ENCODE results near the gene IRF2.

DNA sequence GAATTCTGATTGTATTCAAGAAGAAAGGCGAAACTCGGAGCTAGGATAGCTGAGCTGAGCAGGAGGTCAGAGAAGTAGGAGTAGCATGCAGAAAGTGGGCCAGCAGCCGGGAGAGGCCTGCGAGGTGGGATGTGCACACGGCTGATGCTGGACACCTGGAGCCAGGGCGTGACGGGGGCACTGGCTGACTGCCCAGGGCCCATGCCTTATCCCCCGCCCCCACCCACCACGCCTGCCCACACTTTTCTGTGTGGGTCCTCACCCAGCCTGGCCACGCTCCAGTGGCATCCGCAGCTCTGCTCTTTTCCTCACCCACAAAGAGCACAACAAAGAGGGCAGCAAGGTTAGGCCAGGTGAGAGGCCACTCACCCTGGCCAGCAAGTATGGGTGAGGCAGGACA is 30.0 kb upstream of the IRF2 start:
- TF ChIP-seq CTCF (optimal IDR thresholded peaks at IDR 0.05 in 1 of 3, IDR thresholded peaks at IDR 0.05 in 1 of 3, conservative IDR thresholded peaks at IDR 0.05 in 1 of 3; ENCODE audit: extremely low read depth in 1 of 3, insufficient read depth in 2 of 3, low read length in 3 of 3) (no peak), EZH2 (IDR thresholded peaks at IDR 0.05; ENCODE audit: low read length) (no peak)
